Tibial nerve (tissue), 4 donors: Measurements from ENCODE around the gene EP300. TPM values are rescaled to one million over a fixed set of nuclear protein-coding genes. Genes with fewer than 3 reads are reported as not detected.
"Not testable (repeated sequence)": the region's sequence is repeated elsewhere in the genome, so short reads cannot be mapped to it uniquely, and the experiment has no call there.

ENCODE experiments used
- DNase-seq, 2 donors: peaks; one replicate each; pipeline ENCODE4 v3.0.0-alpha.2; 2019; ENCODE audit warnings: low spot score in 2 of 2
- H3K27ac ChIP-seq, 4 donors: fragments of 200-600 bp; sonication (generic) in 3 of 4; one replicate each; pipeline ENCODE4 v1.5.1; 2017 to 2019; ENCODE audit warnings: mild to moderate bottlenecking in 1 of 4
- H3K27me3 ChIP-seq, 2 donors: fragments of 200-600 bp; sonication (generic) in 1 of 2; one replicate each; pipeline versions ENCODE4 v1.5.1 to v1.6.0; 2017 to 2019
- H3K36me3 ChIP-seq, 3 donors: fragments of 200-600 bp; sonication (generic); one replicate each; pipeline ENCODE4 v1.5.1; 2018 to 2019
- H3K4me1 ChIP-seq, 4 donors: fragments of 200-600 bp; sonication (generic) in 3 of 4; one replicate each; pipeline ENCODE4 v1.5.1; 2017 to 2019
- H3K4me3 ChIP-seq, 4 donors: fragments of 200-600 bp; sonication (generic) in 3 of 4; one replicate each; pipeline ENCODE4 v1.5.1; 2017 to 2019; ENCODE audit warnings: mild to moderate bottlenecking in 1 of 4, moderate library complexity in 1 of 4
- H3K9me3 ChIP-seq, 4 donors: fragments of 200-600 bp; sonication (generic) in 3 of 4; one replicate each; pipeline ENCODE4 v1.5.1; 2017 to 2019
- CTCF ChIP-seq, 5 experiments: fragments of 200-600 bp in 3 of 5; fragments of 450-650 bp in 2 of 5; sonication (generic) in 3 of 5; IDR thresholded peaks; one replicate each; pipeline ENCODE4 v1.5.1; 2016 to 2019; ENCODE audit warnings: antibody characterized with exemption in 5 of 5, mild to moderate bottlenecking in 3 of 5, moderate library complexity in 2 of 5
- EP300 ChIP-seq, 2 donors: sonication (generic); formaldehyde crosslinking; IDR thresholded peaks; one replicate each; pipeline ENCODE4 v1.6.1; 2017; ENCODE audit warnings: antibody characterized with exemption in 2 of 2, mild to moderate bottlenecking in 1 of 2
- POLR2A ChIP-seq, 2 donors: fragments of 450-650 bp; IDR thresholded peaks; one replicate each; pipeline ENCODE4 v1.6.1; 2017; ENCODE audit warnings: antibody characterized with exemption in 2 of 2, mild to moderate bottlenecking in 2 of 2, moderate library complexity in 2 of 2
- WGBS, 2 donors: methylation state at CpG; one replicate each; pipeline ENCODE4 v1.1.5; 2018; 5-methylcytosine and 5-hydroxymethylcytosine counted together
- total RNA-seq, 4 donors: library from RNA; depleted of rRNA; stranded (reverse); fragments of >200 nt; gene quantifications; one replicate each; pipeline ENCODE4 v1.1.0, GENCODE V29; 2016

Gene EP300
- total RNA-seq, 4 donors from 2014 or later, result 75.8 to 97.7 (median 87.7) TPM

- Histone ChIP-seq H3K9me3 (no peaks in the 10 kb centered on the region), H3K4me1 (peaks cover 0 to 3% (median 0%) of the 10 kb centered on the region in 4 donors), H3K27me3 (no peaks in the 10 kb centered on the region), H3K36me3 (peaks cover 14 to 93% (median 48%) of the 10 kb centered on the region in 3 donors), H3K4me3 (no peak overlapping the region), H3K27ac (no peak overlapping the region)
- 83 to 85% methylated on average over 2 of the region's 2 CpGs for WGBS, 2 donors
- no peak for DNase-seq
- TF ChIP-seq POLR2A (IDR thresholded peaks at IDR 0.05) (no peak), EP300 (IDR thresholded peaks at IDR 0.05) (no peak), CTCF (IDR thresholded peaks at IDR 0.05) (no peak)
These were observed 83.2 kb downstream of the EP300 start for GRCh38 chr22:41175546-41175945.

GRCh38 chr22:41177040-41177621, 84.7 kb downstream of the EP300 start:
- 86 to 89% methylated on average over 11 to 15 of the region's 15 CpGs for WGBS, 2 donors
- Histone ChIP-seq H3K4me3 (no peak overlapping the region), H3K4me1 (peaks cover 0 to 3% (median 0%) of the 10 kb centered on the region in 4 donors), H3K27ac (no peak overlapping the region), H3K36me3 (peaks cover 12 to 80% (median 48%) of the 10 kb centered on the region in 3 donors), H3K9me3 (no peaks in the 10 kb centered on the region), H3K27me3 (no peaks in the 10 kb centered on the region)
- no peak for TF ChIP-seq CTCF (IDR thresholded peaks at IDR 0.05)
- TF ChIP-seq EP300 (IDR thresholded peaks at IDR 0.05), result no peak
- TF ChIP-seq POLR2A (IDR thresholded peaks at IDR 0.05), result no peak
- no peak for DNase-seq

DNA sequence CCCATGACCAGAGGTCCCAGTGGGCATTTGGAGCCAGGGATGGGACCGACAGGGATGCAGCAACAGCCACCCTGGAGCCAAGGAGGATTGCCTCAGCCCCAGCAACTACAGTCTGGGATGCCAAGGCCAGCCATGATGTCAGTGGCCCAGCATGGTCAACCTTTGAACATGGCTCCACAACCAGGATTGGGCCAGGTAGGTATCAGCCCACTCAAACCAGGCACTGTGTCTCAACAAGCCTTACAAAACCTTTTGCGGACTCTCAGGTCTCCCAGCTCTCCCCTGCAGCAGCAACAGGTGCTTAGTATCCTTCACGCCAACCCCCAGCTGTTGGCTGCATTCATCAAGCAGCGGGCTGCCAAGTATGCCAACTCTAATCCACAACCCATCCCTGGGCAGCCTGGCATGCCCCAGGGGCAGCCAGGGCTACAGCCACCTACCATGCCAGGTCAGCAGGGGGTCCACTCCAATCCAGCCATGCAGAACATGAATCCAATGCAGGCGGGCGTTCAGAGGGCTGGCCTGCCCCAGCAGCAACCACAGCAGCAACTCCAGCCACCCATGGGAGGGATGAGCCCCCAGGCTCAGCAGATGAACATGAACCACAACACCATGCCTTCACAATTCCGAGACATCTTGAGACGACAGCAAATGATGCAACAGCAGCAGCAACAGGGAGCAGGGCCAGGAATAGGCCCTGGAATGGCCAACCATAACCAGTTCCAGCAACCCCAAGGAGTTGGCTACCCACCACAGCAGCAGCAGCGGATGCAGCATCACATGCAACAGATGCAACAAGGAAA, 85.4 kb downstream of the EP300 start:
- WGBS, 2 donors, result 92 to 96% methylated on average over 7 to 9 of the region's 9 CpGs
- TF ChIP-seq EP300 (IDR thresholded peaks at IDR 0.05), result no peak
- no peak for TF ChIP-seq CTCF (IDR thresholded peaks at IDR 0.05)
- TF ChIP-seq POLR2A (IDR thresholded peaks at IDR 0.05), result no peak
- Histone ChIP-seq H3K9me3 (no peaks in the 10 kb centered on the region), H3K4me3 (no peak overlapping the region), H3K27ac (no peak overlapping the region), H3K27me3 (no peaks in the 10 kb centered on the region), H3K4me1 (peaks cover 0 to 3% (median 0%) of the 10 kb centered on the region in 4 donors), H3K36me3 (peaks cover 12 to 74% (median 48%) of the 10 kb centered on the region in 3 donors)
- DNase-seq, result no peak

GRCh38 chr22:41178425-41178975, 86.1 kb downstream of the EP300 start:
- Histone ChIP-seq H3K4me1 (peaks cover 0 to 3% (median 0%) of the 10 kb centered on the region in 4 donors), H3K27me3 (no peaks in the 10 kb centered on the region), H3K9me3 (no peaks in the 10 kb centered on the region), H3K36me3 (peaks cover 11 to 67% (median 44%) of the 10 kb centered on the region in 3 donors), H3K4me3 (no peak overlapping the region), H3K27ac (no peak overlapping the region)
- DNase-seq, result peak in 1 of 2 donors; percentile 28
- 74 to 76% methylated on average over 8 of the region's 8 CpGs for WGBS, 2 donors
- TF ChIP-seq EP300 (IDR thresholded peaks at IDR 0.05) (peak in 1 of 2 donors; percentile 14), CTCF (IDR thresholded peaks at IDR 0.05) (no peak)

- H3K27ac ChIP-seq, DNase-seq: not testable (repeated sequence)
These were observed 88.0 kb downstream of the EP300 start for GRCh38 chr22:41180362-41180761.

More at GRCh38 chr22:41180362-41180761, 88.0 kb downstream of the EP300 start:
- H3K36me3 ChIP-seq, result peaks cover 6 to 48% (median 31%) of the 10 kb centered on the region in 3 donors
- 95 to 97% methylated on average over 6 of the region's 6 CpGs for WGBS, 2 donors
- not testable (repeated sequence) for H3K27me3 ChIP-seq, H3K4me1 ChIP-seq, H3K9me3 ChIP-seq, H3K4me3 ChIP-seq
